ENCODE data around the gene DIP2B. TPM values are rescaled to one million over a fixed set of nuclear protein-coding genes. Genes with fewer than 3 reads are reported as not detected.

The DIP2B gene
- total RNA-seq, 2 donors from 2014 or later = 22.8 to 31.0 TPM

DNA sequence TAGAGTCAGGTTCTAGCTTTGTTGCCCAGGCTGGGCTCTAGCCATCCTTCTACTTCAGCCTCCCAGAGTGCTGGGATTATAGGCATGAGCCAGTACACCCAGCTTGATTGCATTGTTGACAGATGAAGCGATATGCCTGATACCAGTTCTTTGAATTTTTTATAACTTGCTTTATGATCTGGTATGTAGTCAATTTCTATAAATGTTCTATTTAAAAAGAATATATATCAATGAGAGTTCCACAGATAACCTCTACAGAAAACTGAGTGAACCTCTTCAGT is 99.8 kb downstream of the DIP2B start:
- Mint-ChIP-seq H3K4me3 (no peak overlapping the region), H3K4me1 (peaks cover 15% of the 10 kb centered on the region), H3K27ac (no peak overlapping the region), H3K27me3 (no peaks in the 10 kb centered on the region), H3K36me3 (ENCODE audit: low read depth) (peaks cover 2% of the 10 kb centered on the region)
- ATAC-seq = no peak
- no peak for DNase-seq
- no peaks in the 10 kb centered on the region for H3K9me3 ChIP-seq (ENCODE audit: control insufficient read depth, low read length, poor library complexity, severe bottlenecking)

GRCh38 chr12:50606675-50607375 is 102.0 kb downstream of the DIP2B start:
- ATAC-seq (no peak), DNase-seq (no peak)
- Mint-ChIP-seq H3K4me3 (no peak overlapping the region), H3K27ac (no peak overlapping the region), H3K4me1 (peaks cover 8% of the 10 kb centered on the region), H3K36me3 (ENCODE audit: low read depth) (peaks cover under 1% of the 10 kb centered on the region), H3K27me3 (no peaks in the 10 kb centered on the region)
- no peaks in the 10 kb centered on the region for H3K9me3 ChIP-seq (ENCODE audit: control insufficient read depth, low read length, poor library complexity, severe bottlenecking)

DNA sequence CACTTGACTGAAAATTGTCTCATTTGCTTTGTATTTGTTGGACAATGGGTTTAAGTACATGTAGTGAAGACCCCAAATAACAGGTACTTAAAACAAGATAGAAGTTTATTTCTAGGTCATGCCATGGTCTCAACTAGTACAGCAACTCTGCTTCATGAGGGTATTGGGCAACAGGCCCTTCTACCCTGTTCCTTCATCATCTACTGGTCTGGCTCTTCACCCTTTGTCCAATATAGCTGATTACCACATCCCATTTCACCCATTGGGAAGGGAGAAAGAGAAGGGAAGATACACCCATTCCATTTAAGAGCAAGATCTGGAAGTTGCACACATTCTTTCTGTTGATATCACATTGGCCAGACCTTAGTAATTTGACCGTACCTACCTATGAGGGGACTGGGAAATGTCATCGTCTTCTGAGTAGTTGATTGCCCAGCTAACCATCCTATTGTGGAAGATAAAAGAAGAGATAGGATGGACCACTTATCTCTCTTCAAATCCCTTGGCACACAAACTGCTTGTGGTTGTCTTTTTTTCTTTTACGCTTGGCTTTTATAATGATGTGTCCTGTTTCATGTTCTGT is 104.6 kb downstream of the DIP2B start:
- no peak overlapping the region for H3K27ac Mint-ChIP-seq
- H3K9me3 ChIP-seq (ENCODE audit: control insufficient read depth, low read length, poor library complexity, severe bottlenecking) = no peaks in the 10 kb centered on the region
- H3K4me1 Mint-ChIP-seq = peaks cover 7% of the 10 kb centered on the region
- no peak overlapping the region for H3K4me3 Mint-ChIP-seq
- DNase-seq (no peak), ATAC-seq (no peak)
- H3K36me3 Mint-ChIP-seq (ENCODE audit: low read depth) = no peaks in the 10 kb centered on the region
- no peaks in the 10 kb centered on the region for H3K27me3 Mint-ChIP-seq

DNA sequence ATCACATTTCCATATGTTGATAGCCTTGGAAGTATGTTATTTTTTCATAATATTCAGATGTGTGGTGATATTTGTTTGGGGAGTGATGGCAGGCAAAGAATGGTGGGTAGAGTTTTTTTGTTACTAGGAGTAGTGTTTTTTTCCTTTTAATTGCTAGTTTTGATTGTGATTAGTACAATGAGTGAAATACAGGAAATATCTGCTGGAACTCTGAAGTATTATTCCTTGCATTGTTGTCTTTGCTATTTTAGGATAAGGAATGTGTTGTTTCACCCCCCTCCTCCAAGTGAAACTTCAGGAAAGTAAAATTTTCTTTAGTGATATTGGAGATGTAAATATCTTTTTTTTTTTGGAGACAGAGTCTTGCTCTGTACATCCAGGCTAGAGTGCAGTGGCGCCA is 105.4 kb downstream of the DIP2B start:
- H3K27me3 Mint-ChIP-seq = no peaks in the 10 kb centered on the region
- no peak overlapping the region for H3K4me3 Mint-ChIP-seq
- ATAC-seq = no peak
- no peak overlapping the region for H3K27ac Mint-ChIP-seq
- no peak for DNase-seq
- H3K9me3 ChIP-seq (ENCODE audit: control insufficient read depth, low read length, poor library complexity, severe bottlenecking) = no peaks in the 10 kb centered on the region
- H3K36me3 Mint-ChIP-seq (ENCODE audit: low read depth) = no peaks in the 10 kb centered on the region
- peaks cover 7% of the 10 kb centered on the region for H3K4me1 Mint-ChIP-seq

- Mint-ChIP-seq H3K4me3 (no peak overlapping the region), H3K27me3 (no peaks in the 10 kb centered on the region), H3K36me3 (ENCODE audit: low read depth) (no peaks in the 10 kb centered on the region), H3K27ac (no peak overlapping the region), H3K4me1 (peaks cover 14% of the 10 kb centered on the region)
- DNase-seq (no peak), ATAC-seq (no peak)
- H3K9me3 ChIP-seq (ENCODE audit: control insufficient read depth, low read length, poor library complexity, severe bottlenecking) = no peaks in the 10 kb centered on the region
Measured at GRCh38 chr12:50611021-50611744, 106.4 kb downstream of the DIP2B start.

- H3K9me3 ChIP-seq (ENCODE audit: control insufficient read depth, low read length, poor library complexity, severe bottlenecking) = no peaks in the 10 kb centered on the region
- Mint-ChIP-seq H3K36me3 (ENCODE audit: low read depth) (no peaks in the 10 kb centered on the region), H3K4me1 (peaks cover 12% of the 10 kb centered on the region), H3K27me3 (no peaks in the 10 kb centered on the region), H3K27ac (no peak overlapping the region), H3K4me3 (no peak overlapping the region)
- DNase-seq (no peak), ATAC-seq (no peak)
Measured at GRCh38 chr12:50612882-50613281, 108.1 kb downstream of the DIP2B start.

GRCh38 chr12:50613463-50613862 is 108.7 kb downstream of the DIP2B start:
- Mint-ChIP-seq H3K4me1 (peaks cover 16% of the 10 kb centered on the region), H3K27ac (no peak overlapping the region), H3K36me3 (ENCODE audit: low read depth) (no peaks in the 10 kb centered on the region), H3K4me3 (no peak overlapping the region), H3K27me3 (no peaks in the 10 kb centered on the region)
- no peak for ATAC-seq
- H3K9me3 ChIP-seq (ENCODE audit: control insufficient read depth, low read length, poor library complexity, severe bottlenecking) = no peaks in the 10 kb centered on the region
- no peak for DNase-seq

- Mint-ChIP-seq H3K36me3 (ENCODE audit: low read depth) (no peaks in the 10 kb centered on the region), H3K27me3 (no peaks in the 10 kb centered on the region), H3K4me3 (no peak overlapping the region), H3K4me1 (peaks cover 20% of the 10 kb centered on the region), H3K27ac (no peak overlapping the region)
- H3K9me3 ChIP-seq (ENCODE audit: control insufficient read depth, low read length, poor library complexity, severe bottlenecking) = no peaks in the 10 kb centered on the region
- ATAC-seq = no peak
- DNase-seq = no peak
Measured at GRCh38 chr12:50614167-50614759, 109.5 kb downstream of the DIP2B start.

- H3K4me1 Mint-ChIP-seq = peaks cover 22% of the 10 kb centered on the region
Measured at GRCh38 chr12:50615145-50615906, 110.5 kb downstream of the DIP2B start.

DNA sequence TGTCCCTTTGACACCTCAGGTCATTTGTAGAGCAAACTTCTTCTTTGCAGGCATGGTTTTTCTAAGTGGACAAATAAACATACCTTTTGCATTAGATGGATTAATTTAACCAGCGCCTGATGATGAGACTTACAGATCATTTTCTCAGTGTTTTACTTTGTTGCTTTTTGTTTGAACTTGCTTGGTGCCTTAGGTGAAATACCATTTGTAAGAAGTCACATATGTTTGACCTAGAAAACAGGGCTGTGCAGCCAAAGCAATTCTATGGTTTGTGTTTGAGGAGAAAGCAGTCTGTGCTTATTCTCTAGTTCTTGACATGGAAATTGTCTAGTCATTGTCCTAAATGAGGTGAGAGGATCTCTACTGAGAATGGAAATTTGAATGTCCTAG is 111.1 kb downstream of the DIP2B start:
- Mint-ChIP-seq H3K4me1 (peaks cover 26% of the 10 kb centered on the region), H3K27ac (no peak overlapping the region), H3K36me3 (ENCODE audit: low read depth) (no peaks in the 10 kb centered on the region), H3K4me3 (no peak overlapping the region), H3K27me3 (no peaks in the 10 kb centered on the region)
- DNase-seq (no peak), ATAC-seq (no peak)
- H3K9me3 ChIP-seq (ENCODE audit: control insufficient read depth, low read length, poor library complexity, severe bottlenecking) = no peaks in the 10 kb centered on the region

More at GRCh38 chr12:50615145-50615906, 110.5 kb downstream of the DIP2B start:
- Mint-ChIP-seq H3K4me3 (no peak overlapping the region), H3K36me3 (ENCODE audit: low read depth) (no peaks in the 10 kb centered on the region), H3K27me3 (no peaks in the 10 kb centered on the region), H3K27ac (no peak overlapping the region)
- H3K9me3 ChIP-seq (ENCODE audit: control insufficient read depth, low read length, poor library complexity, severe bottlenecking) = no peaks in the 10 kb centered on the region
- DNase-seq (no peak), ATAC-seq (no peak)

DNA sequence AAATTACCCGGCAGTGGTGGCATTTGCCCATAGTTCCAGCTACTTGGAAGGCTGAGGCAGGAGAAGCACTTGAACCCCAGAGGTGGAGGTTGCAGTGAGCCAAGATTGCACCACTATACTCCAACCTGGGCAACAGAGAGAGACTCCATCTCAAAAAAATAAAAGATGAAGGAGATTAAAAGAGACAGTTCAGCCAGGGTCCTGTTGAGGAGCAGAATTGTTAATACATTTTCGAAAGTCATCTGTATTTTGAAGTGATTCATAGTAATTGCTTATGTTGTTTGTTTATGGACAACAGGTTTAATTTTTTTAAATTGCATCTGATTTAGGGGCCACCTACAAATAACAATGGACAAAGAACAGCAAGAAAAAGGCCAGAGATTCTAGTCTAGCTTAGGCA is 112.9 kb downstream of the DIP2B start:
- Mint-ChIP-seq H3K27me3 (no peaks in the 10 kb centered on the region), H3K27ac (no peak overlapping the region), H3K4me1 (peaks cover 32% of the 10 kb centered on the region), H3K36me3 (ENCODE audit: low read depth) (no peaks in the 10 kb centered on the region), H3K4me3 (no peak overlapping the region)
- DNase-seq (no peak), ATAC-seq (no peak)
- H3K9me3 ChIP-seq (ENCODE audit: control insufficient read depth, low read length, poor library complexity, severe bottlenecking) = no peaks in the 10 kb centered on the region

DNA sequence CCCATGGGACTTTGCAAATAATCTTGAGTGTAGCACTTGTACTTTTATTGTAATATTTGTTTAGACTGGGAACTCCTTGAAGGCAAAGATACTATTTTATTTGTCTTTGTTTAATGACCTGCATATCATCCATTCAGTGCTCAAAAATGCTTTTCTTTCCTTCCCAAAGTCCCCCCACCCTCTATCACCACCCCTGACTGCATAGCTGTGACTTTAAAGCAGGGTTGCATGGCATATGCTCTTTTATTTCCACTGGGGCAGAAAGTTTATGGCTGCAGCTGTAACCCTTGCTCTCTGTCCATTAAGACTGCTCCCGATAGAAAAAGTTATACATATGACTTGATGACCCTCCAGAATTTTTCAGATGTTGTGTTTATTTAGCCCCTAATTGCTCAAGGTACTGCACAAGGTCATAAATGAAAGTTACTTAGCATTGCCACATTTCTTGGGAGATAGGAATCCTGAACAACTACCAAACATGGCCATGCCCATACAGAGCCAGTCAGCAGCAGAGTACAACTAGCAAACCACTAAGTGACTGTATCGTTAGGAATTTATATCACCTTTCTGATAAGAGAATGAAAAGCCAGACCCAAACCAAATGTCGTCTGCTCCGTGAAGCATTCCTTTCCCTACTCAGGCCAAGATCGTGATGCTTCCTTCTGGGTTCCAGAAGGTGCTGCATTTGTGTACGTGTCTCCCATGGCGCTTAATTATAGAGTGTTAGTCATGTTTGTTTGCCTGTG is 114.3 kb downstream of the DIP2B start:
- H3K36me3 Mint-ChIP-seq (ENCODE audit: low read depth) = no peaks in the 10 kb centered on the region
- DNase-seq = no peak
- no peak overlapping the region for H3K4me3 Mint-ChIP-seq
- H3K4me1 Mint-ChIP-seq = peaks cover 32% of the 10 kb centered on the region
- H3K9me3 ChIP-seq (ENCODE audit: control insufficient read depth, low read length, poor library complexity, severe bottlenecking) = no peaks in the 10 kb centered on the region
- no peak overlapping the region for H3K27ac Mint-ChIP-seq
- no peak for ATAC-seq
- H3K27me3 Mint-ChIP-seq = no peaks in the 10 kb centered on the region

DNA sequence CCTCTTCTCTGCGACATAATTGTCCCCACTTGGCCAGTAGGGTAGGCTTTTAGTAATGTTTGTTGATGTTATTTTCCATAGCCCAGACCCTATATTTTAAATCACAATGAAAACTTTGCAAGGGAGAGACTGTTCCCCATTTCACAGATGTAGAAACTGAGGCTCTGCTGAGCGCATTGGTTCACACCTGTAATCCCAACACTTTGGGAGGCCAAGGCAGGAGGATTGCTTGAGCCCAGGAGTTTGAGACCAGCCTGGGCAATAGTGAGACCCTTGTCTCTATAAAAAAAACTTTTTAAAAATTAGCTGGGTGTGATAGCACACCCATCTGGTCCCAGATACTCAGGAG is 114.8 kb downstream of the DIP2B start:
- H3K27ac Mint-ChIP-seq = no peak overlapping the region
- H3K9me3 ChIP-seq (ENCODE audit: control insufficient read depth, low read length, poor library complexity, severe bottlenecking) = no peaks in the 10 kb centered on the region
- H3K4me3 Mint-ChIP-seq = no peak overlapping the region
- peaks cover 38% of the 10 kb centered on the region for H3K4me1 Mint-ChIP-seq
- DNase-seq (no peak), ATAC-seq (no peak)
- no peaks in the 10 kb centered on the region for H3K36me3 Mint-ChIP-seq (ENCODE audit: low read depth)
- no peaks in the 10 kb centered on the region for H3K27me3 Mint-ChIP-seq
